ENCODE measurements around the gene SLC2A9. TPM values are rescaled to one million over a fixed set of nuclear protein-coding genes. Genes with fewer than 3 reads are reported as not detected.

SLC2A9 gene
- total and polyA plus RNA-seq, 2 donors (not counting 3 experiments of a cell fraction or from before 2014, with no cell fraction given) = 1.6 to 1.8 TPM

DNA sequence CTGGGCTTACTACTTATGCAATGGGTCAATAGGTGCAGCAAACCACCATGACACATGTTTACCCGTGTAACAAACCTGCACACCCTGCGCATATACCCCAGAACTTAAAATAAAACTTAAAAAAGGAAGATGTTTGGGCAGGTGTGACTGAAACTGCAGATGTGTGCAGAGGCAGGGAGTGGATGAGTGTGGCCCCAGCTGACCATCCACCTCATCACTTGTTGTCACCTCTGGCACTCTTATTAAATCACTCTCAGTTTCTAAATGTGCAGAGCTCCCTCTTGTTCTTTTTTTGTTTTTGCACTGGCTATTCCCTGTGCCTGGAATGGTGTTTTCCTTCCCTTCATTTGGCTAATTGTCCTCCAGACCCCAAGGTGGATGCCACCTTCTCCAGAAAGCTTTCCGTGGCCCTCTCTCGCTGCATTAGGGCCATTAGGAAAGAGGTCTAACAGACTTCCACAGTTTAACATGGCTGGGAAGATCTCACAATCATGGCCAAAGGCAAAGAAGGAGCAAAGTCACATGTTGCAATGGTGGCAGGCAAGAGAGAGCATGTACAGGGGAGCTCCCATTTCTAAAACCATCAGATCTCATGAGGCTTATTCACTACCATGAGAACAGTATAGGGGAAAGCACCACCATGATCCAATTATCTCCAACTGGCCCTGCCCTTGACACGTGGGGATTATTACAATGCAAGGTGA, 58.5 kb downstream of the SLC2A9 start:
- Histone ChIP-seq H3K9me1 (replicated peaks; ENCODE audit: control insufficient read depth, extremely low read depth, insufficient read depth, low read length) (no peaks in the 10 kb centered on the region), H4K20me1 (replicated peaks; ENCODE audit: control insufficient read depth, extremely low read depth, insufficient read depth, low read length) (no peaks in the 10 kb centered on the region), H3K27me3 (ENCODE audit: control insufficient read depth in 2 of 2, insufficient read depth in 2 of 2, low read length in 2 of 2) (no peaks in the 10 kb centered on the region), H3K27ac (ENCODE audit: insufficient read depth, low read depth, low read length) (no peak overlapping the region), H3K36me3 (ENCODE audit: control insufficient read depth in 2 of 2, extremely low read depth in 1 of 2, insufficient read depth in 2 of 2, low read length in 2 of 2) (no peaks in the 10 kb centered on the region), H3K9me3 (replicated peaks; ENCODE audit: control insufficient read depth, insufficient read depth, low read length) (no peaks in the 10 kb centered on the region), H3K4me3 (replicated peaks in 1 of 3; ENCODE audit: insufficient read depth in 1 of 3, low read depth in 1 of 3, low read length in 3 of 3) (no peak overlapping the region), H3K4me1 (ENCODE audit: control insufficient read depth, extremely low read depth, insufficient read depth, low read length) (no peaks in the 10 kb centered on the region), H3K9ac (replicated peaks; ENCODE audit: extremely low read depth, insufficient read depth, low read length) (no peak overlapping the region), H2AFZ (ENCODE audit: low read depth, low read length) (no peak overlapping the region), H3K79me2 (ENCODE audit: control insufficient read depth, insufficient read depth, low read length) (no peaks in the 10 kb centered on the region), H3K4me2 (ENCODE audit: insufficient read depth, low read length) (no peak overlapping the region)
- ChIA-PET CTCF (no interaction called here), POLR2A (no interaction called here)
- dilution Hi-C loops (cut with MboI; ENCODE audit: extremely low pct_ligation_motif_present, low sequenced_read_pairs) = no loop called here
- TF ChIP-seq, protein P1, sequence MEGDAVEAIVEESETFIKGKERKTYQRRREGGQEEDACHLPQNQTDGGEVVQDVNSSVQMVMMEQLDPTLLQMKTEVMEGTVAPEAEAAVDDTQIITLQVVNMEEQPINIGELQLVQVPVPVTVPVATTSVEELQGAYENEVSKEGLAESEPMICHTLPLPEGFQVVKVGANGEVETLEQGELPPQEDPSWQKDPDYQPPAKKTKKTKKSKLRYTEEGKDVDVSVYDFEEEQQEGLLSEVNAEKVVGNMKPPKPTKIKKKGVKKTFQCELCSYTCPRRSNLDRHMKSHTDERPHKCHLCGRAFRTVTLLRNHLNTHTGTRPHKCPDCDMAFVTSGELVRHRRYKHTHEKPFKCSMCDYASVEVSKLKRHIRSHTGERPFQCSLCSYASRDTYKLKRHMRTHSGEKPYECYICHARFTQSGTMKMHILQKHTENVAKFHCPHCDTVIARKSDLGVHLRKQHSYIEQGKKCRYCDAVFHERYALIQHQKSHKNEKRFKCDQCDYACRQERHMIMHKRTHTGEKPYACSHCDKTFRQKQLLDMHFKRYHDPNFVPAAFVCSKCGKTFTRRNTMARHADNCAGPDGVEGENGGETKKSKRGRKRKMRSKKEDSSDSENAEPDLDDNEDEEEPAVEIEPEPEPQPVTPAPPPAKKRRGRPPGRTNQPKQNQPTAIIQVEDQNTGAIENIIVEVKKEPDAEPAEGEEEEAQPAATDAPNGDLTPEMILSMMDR (IDR thresholded peaks at IDR 0.05; ENCODE audit: extremely low read depth in 1 of 2, insufficient read depth in 1 of 2, low read depth in 1 of 2, low read length in 2 of 2) = no peak
- no peak for TF ChIP-seq JUN (IDR thresholded peaks at IDR 0.05; ENCODE audit: borderline replicate concordance, insufficient read depth, insufficient read length, low read depth)
- no peak for TF ChIP-seq POLR2A (IDR thresholded peaks at IDR 0.05; ENCODE audit: low read depth, low read length)
- TF ChIP-seq FOS (IDR thresholded peaks at IDR 0.05; ENCODE audit: borderline replicate concordance, insufficient read depth, low read length) = no peak
- no peak for TF ChIP-seq GATA2 (IDR thresholded peaks at IDR 0.05; ENCODE audit: insufficient read depth, insufficient read length, low read depth, low read length)
- TF ChIP-seq, protein P2, sequence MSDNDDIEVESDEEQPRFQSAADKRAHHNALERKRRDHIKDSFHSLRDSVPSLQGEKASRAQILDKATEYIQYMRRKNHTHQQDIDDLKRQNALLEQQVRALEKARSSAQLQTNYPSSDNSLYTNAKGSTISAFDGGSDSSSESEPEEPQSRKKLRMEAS (IDR thresholded peaks at IDR 0.05; ENCODE audit: insufficient read depth, insufficient read length) = no peak
- TF ChIP-seq MYC (IDR thresholded peaks at IDR 0.05; ENCODE audit: low read depth, low read length) = no peak
- TF ChIP-seq POLR2AphosphoS5 (IDR thresholded peaks at IDR 0.05; ENCODE audit: insufficient read depth, low read depth, low read length) = no peak
- no peak for TF ChIP-seq EZH2 (IDR thresholded peaks at IDR 0.05; ENCODE audit: borderline replicate concordance, low read depth, low read length, severe bottlenecking)
- DNase-seq (ENCODE audit: low read depth, low spot score) = no peak
- intact Hi-C loops (cut with micrococcal nuclease) = no loop called here
- BruUV-seq (replicated peaks) = no TSS peak
- no peak for FAIRE-seq
